DOHH2 (cell line): ENCODE data around the gene DRAXIN.

Experiments
- H3F3A ChIP-seq: fragments of 200-600 bp; sonication (generic), shearing (Covaris generic); 2 replicates; pipeline ENCODE4 v1.6.0; 2016; ENCODE audit warnings: antibody characterized with exemption, mild to moderate bottlenecking; ENCODE audit not compliant: control insufficient read depth, insufficient read depth
- H3K27ac ChIP-seq: fragments of 200-600 bp; sonication (generic); 2 replicates; pipeline ENCODE4 v1.5.1; 2014; ENCODE audit warnings: low read depth, mild to moderate bottlenecking, low read length, moderate library complexity
- H3K27me3 ChIP-seq: fragments of 200-600 bp; sonication (generic); 2 replicates; pipeline ENCODE4 v1.6.1; 2014; ENCODE audit warnings: mild to moderate bottlenecking, low read length, mixed read lengths; ENCODE audit not compliant: control insufficient read depth
- H3K36me3 ChIP-seq: fragments of 200-600 bp; sonication (generic); 2 replicates; pipeline ENCODE4 v1.6.1; 2014; ENCODE audit warnings: mild to moderate bottlenecking, low read length, moderate library complexity, mixed read lengths; ENCODE audit not compliant: control insufficient read depth
- H3K4me1 ChIP-seq: fragments of 200-600 bp; sonication (generic); 2 replicates; pipeline ENCODE4 v1.6.1; 2014; ENCODE audit warnings: mild to moderate bottlenecking, low read length, mixed read lengths; ENCODE audit not compliant: control insufficient read depth
- H3K4me2 ChIP-seq: fragments of 200-600 bp; sonication (generic); 2 replicates; pipeline ENCODE4 v1.6.0; 2014; ENCODE audit warnings: mild to moderate bottlenecking, low read length, moderate library complexity
- H3K4me3 ChIP-seq: fragments of 200-600 bp; sonication (generic); 2 replicates; pipeline ENCODE4 v1.5.1; 2014; ENCODE audit warnings: mild to moderate bottlenecking, low read length, mixed read lengths
- H3K79me2 ChIP-seq: fragments of 200-600 bp; sonication (generic); 2 replicates; pipeline ENCODE4 v1.6.1; 2014; ENCODE audit warnings: mild to moderate bottlenecking, low read length, mixed read lengths; ENCODE audit not compliant: control insufficient read depth
- H3K9me2 ChIP-seq: fragments of 200-600 bp; sonication (generic); replicated peaks from 2 replicates; pipeline ENCODE4 v1.6.1; 2014; ENCODE audit warnings: mild to moderate bottlenecking, low read length, mixed read lengths; ENCODE audit not compliant: control insufficient read depth
- H3K9me3 ChIP-seq: fragments of 200-600 bp; sonication (generic); 2 replicates; pipeline ENCODE4 v1.6.1; 2014; ENCODE audit warnings: antibody characterized with exemption, low read length, mixed read lengths; ENCODE audit not compliant: control insufficient read depth, insufficient read depth
- H4K20me1 ChIP-seq: fragments of 200-600 bp; sonication (generic); 2 replicates; pipeline ENCODE4 v1.6.0; 2014; ENCODE audit warnings: low read depth, mild to moderate bottlenecking, antibody characterized with exemption, low read length, moderate library complexity; ENCODE audit not compliant: control insufficient read depth, insufficient read depth
- EZH2phosphoT487 ChIP-seq: fragments of 200-600 bp; sonication (generic); IDR thresholded peaks from 2 replicates; pipeline ENCODE4 v1.6.1; 2017; ENCODE audit warnings: borderline replicate concordance, mild to moderate bottlenecking, antibody characterized with exemption, low read length, moderate library complexity, mixed read lengths
- TF ChIP-seq, protein P1 (sequence below): fragments of 200-600 bp; sonication (generic); IDR thresholded peaks from one replicate; pipeline ENCODE4 v1.5.1; 2014; ENCODE audit warnings: antibody characterized with exemption, mild to moderate bottlenecking, low read depth, low read length; ENCODE audit not compliant: poor library complexity, severe bottlenecking

The DRAXIN gene

GRCh38 chr1:11772458-11772857 is 80.9 kb downstream of the DRAXIN start:
- Histone ChIP-seq H3K9me2 (no peaks in the 10 kb centered on the region), H3K36me3 (no peaks in the 10 kb centered on the region), H3K27me3 (no peaks in the 10 kb centered on the region), H4K20me1 (no peaks in the 10 kb centered on the region), H3K4me2 (peak overlapping the region; percentile 32), H3K4me3 (no peak overlapping the region), H3K27ac (no peak overlapping the region), H3K4me1 (peaks cover 12% of the 10 kb centered on the region), H3K79me2 (no peaks in the 10 kb centered on the region), H3K9me3 (no peaks in the 10 kb centered on the region), H3F3A (peaks cover 2% of the 10 kb centered on the region; the same call in 1 of the 2 replicates)
- TF ChIP-seq, protein P1, sequence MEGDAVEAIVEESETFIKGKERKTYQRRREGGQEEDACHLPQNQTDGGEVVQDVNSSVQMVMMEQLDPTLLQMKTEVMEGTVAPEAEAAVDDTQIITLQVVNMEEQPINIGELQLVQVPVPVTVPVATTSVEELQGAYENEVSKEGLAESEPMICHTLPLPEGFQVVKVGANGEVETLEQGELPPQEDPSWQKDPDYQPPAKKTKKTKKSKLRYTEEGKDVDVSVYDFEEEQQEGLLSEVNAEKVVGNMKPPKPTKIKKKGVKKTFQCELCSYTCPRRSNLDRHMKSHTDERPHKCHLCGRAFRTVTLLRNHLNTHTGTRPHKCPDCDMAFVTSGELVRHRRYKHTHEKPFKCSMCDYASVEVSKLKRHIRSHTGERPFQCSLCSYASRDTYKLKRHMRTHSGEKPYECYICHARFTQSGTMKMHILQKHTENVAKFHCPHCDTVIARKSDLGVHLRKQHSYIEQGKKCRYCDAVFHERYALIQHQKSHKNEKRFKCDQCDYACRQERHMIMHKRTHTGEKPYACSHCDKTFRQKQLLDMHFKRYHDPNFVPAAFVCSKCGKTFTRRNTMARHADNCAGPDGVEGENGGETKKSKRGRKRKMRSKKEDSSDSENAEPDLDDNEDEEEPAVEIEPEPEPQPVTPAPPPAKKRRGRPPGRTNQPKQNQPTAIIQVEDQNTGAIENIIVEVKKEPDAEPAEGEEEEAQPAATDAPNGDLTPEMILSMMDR, result no peak
- TF ChIP-seq EZH2phosphoT487, result no peak

GRCh38 chr1:11774753-11775152 is 83.2 kb downstream of the DRAXIN start:
- peaks cover 12% of the 10 kb centered on the region for H3K4me1 ChIP-seq
- TF ChIP-seq, protein P1, result no peak
- TF ChIP-seq EZH2phosphoT487, result no peak
- no peak overlapping the region for H3K4me3 ChIP-seq
- H3K36me3 ChIP-seq, result no peaks in the 10 kb centered on the region
- H3K4me2 ChIP-seq, result no peak overlapping the region
- no peaks in the 10 kb centered on the region for H3K79me2 ChIP-seq
- H3K9me3 ChIP-seq, result no peaks in the 10 kb centered on the region
- no peaks in the 10 kb centered on the region for H3K9me2 ChIP-seq
- no peak overlapping the region for H3K27ac ChIP-seq
- H4K20me1 ChIP-seq, result no peaks in the 10 kb centered on the region
- H3F3A ChIP-seq, result peaks cover 2% of the 10 kb centered on the region; the same call in 1 of the 2 replicates
- no peaks in the 10 kb centered on the region for H3K27me3 ChIP-seq
